Natural killer cell treated with Interleukin-12 subunit alpha and Interleukin-12 subunit beta and Interleukin-15 and Interleukin-18, amount 100 ng/mL, for 72 hours (primary cell): Measurements from ENCODE around the gene NDUFS5. TPM values are rescaled to one million over a fixed set of nuclear protein-coding genes. Genes with fewer than 3 reads are reported as not detected.
A peak's percentile ranks its signal among the peaks of the same experiment; 100 is the strongest.
"Not testable (repeated sequence)": the region's sequence is repeated elsewhere in the genome, so short reads cannot be mapped to it uniquely, and the experiment has no call there.

Experiments
- ATAC-seq, 2 donors: fragments of 150-1000 bp; cut with Tn5 transposase in 1 of 2; sonication (Bioruptor Pico), chemical (Tn5 transposase) in 1 of 2; 2 replicates each; pipeline ENCODE4 v1.10.0; 2021
- DNase-seq: peaks from one replicate; pipeline ENCODE4 v3.0.0; 2022; ENCODE audit warnings: low spot score
- H3K27ac Mint-ChIP-seq, 2 donors: 1 replicate in 1 of 2; 2 replicates in 1 of 2; pipeline ENCODE4 v1.8.0; 2022; ENCODE audit warnings: mixed read lengths in 2 of 2, mild to moderate bottlenecking in 1 of 2, moderate library complexity in 1 of 2
- H3K27me3 Mint-ChIP-seq, 2 donors: 1 replicate in 1 of 2; 2 replicates in 1 of 2; pipeline ENCODE4 v1.8.0; 2022; ENCODE audit warnings: mixed read lengths in 2 of 2
- H3K36me3 Mint-ChIP-seq: one replicate; pipeline ENCODE4 v1.8.0; 2022; ENCODE audit warnings: mixed read lengths
- H3K4me1 Mint-ChIP-seq, 2 donors: 1 replicate in 1 of 2; 2 replicates in 1 of 2; pipeline ENCODE4 v1.8.0; 2022; ENCODE audit warnings: low read depth in 2 of 2, mixed read lengths in 2 of 2, mild to moderate bottlenecking in 1 of 2
- H3K4me3 Mint-ChIP-seq: one replicate; pipeline ENCODE4 v1.8.0; 2022; ENCODE audit warnings: mixed read lengths
- H3K9me3 Mint-ChIP-seq: 2 replicates; pipeline ENCODE4 v1.8.0; 2022; ENCODE audit warnings: mixed read lengths
- total RNA-seq, 2 donors: library from RNA; stranded (reverse); gene quantifications; one replicate each; pipeline ENCODE4 v1.2.3, GENCODE V29; 2022

The NDUFS5 gene
- total RNA-seq, 2 donors from 2014 or later, result 134 to 142 TPM

DNA sequence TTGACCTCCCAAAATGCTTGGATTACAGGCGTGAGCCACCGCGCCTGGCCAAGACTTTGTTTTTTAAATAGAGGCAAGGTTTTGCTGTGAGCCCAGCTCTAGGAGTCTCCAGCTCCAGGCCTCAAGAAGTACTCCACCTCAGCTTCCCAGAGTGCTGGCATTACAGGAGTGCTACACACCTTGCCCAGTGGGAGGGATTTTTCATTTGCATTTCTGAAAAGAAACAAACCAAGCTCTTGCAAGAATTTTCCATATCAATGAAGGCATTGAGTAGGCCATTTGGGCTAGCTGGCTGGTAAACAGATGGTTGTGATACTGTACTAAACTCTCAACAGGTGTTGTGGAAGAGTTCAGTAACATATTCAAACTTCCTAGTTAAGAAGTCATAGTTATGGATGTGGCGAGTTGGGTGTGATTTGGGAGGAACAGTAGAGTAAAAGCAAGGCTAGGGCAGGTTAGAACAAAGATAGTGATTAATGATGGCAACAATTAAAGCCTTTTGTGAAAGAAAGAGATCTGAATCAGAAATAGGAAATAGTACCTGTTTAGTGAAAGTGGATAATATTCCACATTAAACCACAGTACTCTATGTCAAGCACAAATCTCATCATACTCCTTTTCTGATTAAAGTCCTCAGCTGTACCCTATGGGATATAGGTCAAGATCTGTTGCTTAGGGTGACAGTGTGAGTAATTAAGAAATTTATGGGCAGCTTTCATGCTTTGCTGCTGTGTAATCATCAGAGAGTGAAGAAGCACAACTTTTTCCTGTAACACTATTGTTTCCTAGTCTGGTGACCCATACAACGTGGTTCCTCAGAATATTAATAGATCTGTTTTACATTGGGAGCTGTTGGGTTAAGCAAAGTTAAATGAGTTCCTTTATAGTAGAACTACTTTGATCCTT lies 24.4 kb upstream of the NDUFS5 start:
- DNase-seq, result no peak
- peak overlapping the region; percentile 84 to 94 for H3K27ac Mint-ChIP-seq
- peak overlapping the region; percentile 39 for H3K4me3 Mint-ChIP-seq
- peaks cover 31 to 47% of the 10 kb centered on the region in 2 donors for H3K4me1 Mint-ChIP-seq
- no peaks in the 10 kb centered on the region for H3K9me3 Mint-ChIP-seq
- ATAC-seq, result no peak
- H3K36me3 Mint-ChIP-seq, result peaks cover 46% of the 10 kb centered on the region
- no peaks in the 10 kb centered on the region for H3K27me3 Mint-ChIP-seq

DNA sequence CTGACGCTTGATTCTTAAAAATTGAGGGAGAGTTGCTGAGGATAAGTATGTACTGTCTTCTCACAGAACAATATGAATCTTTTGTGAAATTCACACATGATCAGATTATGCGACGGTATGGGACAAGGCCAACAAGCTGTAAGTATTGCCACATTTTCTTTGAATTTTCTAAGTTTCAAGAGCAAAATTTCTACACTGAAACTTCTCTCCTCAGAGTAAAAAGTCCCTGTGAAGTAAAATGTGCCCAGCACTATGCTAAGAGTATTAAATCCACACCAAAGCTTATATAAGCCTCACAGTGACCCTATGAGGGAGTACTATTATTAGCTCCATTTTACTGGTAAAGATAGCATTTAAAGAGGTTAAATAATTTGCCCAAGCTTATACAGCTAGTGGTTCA lies 22.9 kb upstream of the NDUFS5 start:
- peak overlapping the region; percentile 80 for H3K4me3 Mint-ChIP-seq
- peak overlapping the region; percentile 84 to 94 for H3K27ac Mint-ChIP-seq
- ATAC-seq (peak; percentile 56 to 76), DNase-seq (no peak)
- no peaks in the 10 kb centered on the region for H3K9me3 Mint-ChIP-seq
- H3K4me1 Mint-ChIP-seq, result peaks cover 25 to 35% of the 10 kb centered on the region in 2 donors
- peaks cover 43% of the 10 kb centered on the region for H3K36me3 Mint-ChIP-seq
- H3K27me3 Mint-ChIP-seq, result no peaks in the 10 kb centered on the region

DNA sequence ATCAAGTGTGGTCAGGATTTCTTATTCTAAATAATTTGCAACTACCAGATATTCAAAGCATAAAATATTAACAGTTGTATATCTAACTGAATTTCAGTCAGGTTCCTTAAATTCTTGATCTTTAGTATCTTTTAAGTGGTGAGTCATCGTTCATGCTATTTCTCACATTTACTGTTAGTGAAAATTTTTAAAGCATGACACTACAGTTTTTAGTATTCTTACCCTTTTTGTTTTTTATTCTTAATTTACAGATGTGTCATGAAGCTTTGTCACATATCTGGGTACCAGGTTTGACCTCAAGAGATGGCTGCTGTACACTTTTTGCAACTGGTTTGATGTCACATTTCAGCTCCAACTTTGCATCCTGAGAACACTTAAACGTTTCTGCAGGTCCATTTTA lies 22.4 kb upstream of the NDUFS5 start:
- Mint-ChIP-seq H3K4me3 (peak overlapping the region; percentile 80), H3K36me3 (peaks cover 46% of the 10 kb centered on the region), H3K4me1 (peaks cover 24 to 34% of the 10 kb centered on the region in 2 donors), H3K27ac (peak overlapping the region; percentile 84 to 94), H3K27me3 (no peaks in the 10 kb centered on the region), H3K9me3 (no peaks in the 10 kb centered on the region)
- DNase-seq, result no peak
- peak in 1 of 2 donors; percentile 68 for ATAC-seq

DNA sequence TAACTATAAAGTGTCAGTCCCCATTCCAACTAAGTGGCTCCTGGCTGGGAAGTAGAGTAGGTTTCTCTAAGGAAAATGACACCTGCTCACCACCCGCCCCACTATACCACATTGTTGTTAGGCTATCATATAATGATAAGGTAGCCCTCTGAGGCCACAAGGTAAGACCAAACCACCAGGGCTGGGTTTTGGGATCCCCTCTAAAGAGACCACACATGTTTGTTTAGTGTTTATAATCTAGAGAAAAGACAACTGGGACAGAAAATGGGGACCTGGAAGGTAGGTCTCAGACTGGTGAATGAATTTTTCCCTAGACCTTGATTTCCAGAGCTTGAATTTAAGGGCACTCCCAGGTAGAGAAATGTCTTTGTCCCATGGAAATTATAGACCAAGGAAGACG lies 19.9 kb upstream of the NDUFS5 start:
- H3K27ac Mint-ChIP-seq, result peak overlapping the region; percentile 14 to 29
- ATAC-seq (no peak), DNase-seq (no peak)
- peaks cover 17 to 28% of the 10 kb centered on the region in 2 donors for H3K4me1 Mint-ChIP-seq
- no peaks in the 10 kb centered on the region for H3K9me3 Mint-ChIP-seq
- no peaks in the 10 kb centered on the region for H3K27me3 Mint-ChIP-seq
- H3K4me3 Mint-ChIP-seq, result no peak overlapping the region
- peaks cover 36% of the 10 kb centered on the region for H3K36me3 Mint-ChIP-seq

DNA sequence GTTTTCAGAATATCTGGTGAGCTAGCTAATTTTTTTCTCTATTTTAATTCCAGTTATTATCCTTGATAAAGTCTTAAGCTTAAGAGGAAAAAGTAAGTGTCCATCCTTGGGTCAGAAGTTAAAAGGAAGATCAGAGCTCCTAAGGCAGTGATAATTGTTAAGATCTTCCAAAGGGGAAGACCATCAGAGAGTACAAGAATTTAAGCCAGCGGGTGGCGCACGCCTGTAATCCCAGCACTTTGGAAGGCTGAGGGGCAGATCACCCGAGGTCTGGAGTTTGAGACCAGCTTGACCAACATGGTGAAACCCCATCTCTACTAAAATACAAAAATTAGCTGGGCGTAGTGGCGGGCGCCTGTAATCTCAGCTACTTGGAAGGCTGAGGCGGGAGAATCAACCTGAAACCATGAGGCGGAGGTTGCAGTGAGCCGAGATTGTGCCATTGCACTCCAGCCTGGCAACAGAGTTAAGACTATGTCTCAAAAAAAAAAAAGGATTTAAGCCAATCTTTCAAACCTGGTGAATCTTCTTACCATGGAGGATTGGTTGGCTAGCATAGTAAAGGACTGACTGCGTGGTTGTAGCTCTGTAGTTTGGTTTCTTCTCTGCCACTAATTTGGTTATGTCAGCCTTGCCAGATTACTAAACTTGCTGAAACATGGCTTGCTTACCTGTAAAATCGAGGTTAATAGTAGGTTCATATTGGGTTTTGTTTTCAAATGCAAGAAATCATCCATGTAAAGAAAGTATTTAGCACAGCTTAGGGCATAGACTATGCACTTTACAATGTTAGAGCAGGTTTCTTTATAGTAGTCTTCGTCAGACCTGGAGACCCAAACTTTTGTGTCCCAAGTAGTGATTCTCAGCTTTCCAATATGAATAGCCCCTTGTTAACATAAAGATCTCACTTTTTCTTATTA lies 19.2 kb upstream of the NDUFS5 start:
- peaks cover 11 to 22% of the 10 kb centered on the region in 2 donors for H3K4me1 Mint-ChIP-seq
- DNase-seq (no peak), ATAC-seq (no peak)
- H3K4me3 Mint-ChIP-seq, result no peak overlapping the region
- peak overlapping the region; percentile 43 to 45 for H3K27ac Mint-ChIP-seq
- H3K36me3 Mint-ChIP-seq, result peaks cover 30% of the 10 kb centered on the region
- H3K9me3 Mint-ChIP-seq, result no peaks in the 10 kb centered on the region
- no peaks in the 10 kb centered on the region for H3K27me3 Mint-ChIP-seq

DNA sequence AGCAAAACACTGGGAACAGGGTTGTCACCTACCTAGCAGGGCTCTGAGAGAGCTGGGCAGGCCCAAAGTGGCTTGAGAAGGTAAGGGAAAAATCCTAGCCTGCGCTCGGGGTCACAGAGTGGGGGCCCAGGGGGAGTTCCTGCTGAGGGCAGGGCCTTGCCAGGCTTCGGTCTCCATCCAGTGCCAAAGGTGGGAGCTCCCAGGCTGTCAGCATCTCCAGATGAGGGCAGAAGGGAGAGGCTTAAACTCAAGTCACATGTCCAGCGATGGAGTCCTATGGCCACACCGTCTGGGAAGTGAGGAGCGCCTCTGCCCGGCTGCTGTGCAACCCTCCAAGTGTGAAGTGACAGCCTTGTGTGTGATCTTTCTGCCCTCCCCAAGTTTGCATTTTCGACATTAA lies 11.2 kb upstream of the NDUFS5 start:
- not testable (repeated sequence) for ATAC-seq, H3K27me3 Mint-ChIP-seq, H3K36me3 Mint-ChIP-seq, H3K9me3 Mint-ChIP-seq, DNase-seq, H3K27ac Mint-ChIP-seq, H3K4me3 Mint-ChIP-seq, H3K4me1 Mint-ChIP-seq

DNA sequence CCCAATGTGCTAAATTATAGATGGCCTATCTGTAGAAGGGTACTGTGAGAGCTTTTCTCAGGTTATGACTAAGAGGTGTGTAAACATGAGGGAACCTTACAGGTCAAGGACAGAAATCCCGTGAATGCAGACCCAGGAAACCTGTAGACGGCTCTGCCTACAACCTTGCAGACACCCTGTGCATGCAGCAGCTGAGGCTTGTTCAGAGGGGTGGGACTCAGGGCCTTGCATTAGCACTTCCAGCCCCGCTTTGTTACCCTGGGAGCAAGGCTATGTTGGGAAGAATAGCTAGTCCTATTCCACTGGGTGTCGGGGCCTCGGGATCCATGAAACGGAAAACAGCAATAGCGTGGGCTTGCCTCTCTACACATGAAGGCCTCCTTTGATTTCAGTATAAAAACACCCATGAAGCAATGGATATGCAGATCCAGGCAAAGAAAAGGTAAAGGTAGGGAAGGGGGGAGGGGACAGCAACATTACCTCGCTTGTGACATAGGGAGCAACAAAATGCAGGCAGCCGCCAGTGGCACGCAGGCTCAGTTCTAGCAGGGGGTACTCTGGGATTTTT lies 9.5 kb upstream of the NDUFS5 start:
- peaks cover 5 to 6% of the 10 kb centered on the region in 2 donors for H3K27me3 Mint-ChIP-seq
- H3K36me3 Mint-ChIP-seq, result no peaks in the 10 kb centered on the region
- no peaks in the 10 kb centered on the region for H3K9me3 Mint-ChIP-seq
- ATAC-seq (no peak), DNase-seq (no peak)
- H3K4me1 Mint-ChIP-seq, result no peaks in the 10 kb centered on the region
- H3K4me3 Mint-ChIP-seq, result no peak overlapping the region
- no peak overlapping the region for H3K27ac Mint-ChIP-seq

DNA sequence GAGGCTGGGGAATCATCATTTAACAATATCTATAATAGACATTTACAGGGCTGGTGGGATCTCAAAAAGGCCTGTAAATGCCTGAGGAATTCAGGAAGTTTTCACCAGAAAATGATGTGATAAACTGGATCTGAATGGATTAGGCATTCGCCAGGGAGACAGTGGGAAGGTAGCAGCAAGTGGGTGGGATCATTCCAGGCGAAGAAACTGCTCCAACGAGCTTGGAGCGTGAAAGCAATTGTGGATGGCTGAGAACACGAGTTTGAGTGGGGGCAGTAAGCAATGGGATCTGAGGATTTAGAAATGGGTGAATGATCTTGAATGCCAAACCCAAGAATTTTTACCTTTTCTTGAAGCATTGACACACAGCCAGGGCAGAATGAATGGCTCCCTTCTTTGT lies 8.9 kb upstream of the NDUFS5 start:
- DNase-seq, result no peak
- Mint-ChIP-seq H3K27ac (no peak overlapping the region), H3K9me3 (no peaks in the 10 kb centered on the region), H3K4me1 (no peaks in the 10 kb centered on the region), H3K4me3 (no peak overlapping the region), H3K27me3 (peaks cover 5 to 8% of the 10 kb centered on the region in 2 donors), H3K36me3 (no peaks in the 10 kb centered on the region)
- no peak for ATAC-seq

DNA sequence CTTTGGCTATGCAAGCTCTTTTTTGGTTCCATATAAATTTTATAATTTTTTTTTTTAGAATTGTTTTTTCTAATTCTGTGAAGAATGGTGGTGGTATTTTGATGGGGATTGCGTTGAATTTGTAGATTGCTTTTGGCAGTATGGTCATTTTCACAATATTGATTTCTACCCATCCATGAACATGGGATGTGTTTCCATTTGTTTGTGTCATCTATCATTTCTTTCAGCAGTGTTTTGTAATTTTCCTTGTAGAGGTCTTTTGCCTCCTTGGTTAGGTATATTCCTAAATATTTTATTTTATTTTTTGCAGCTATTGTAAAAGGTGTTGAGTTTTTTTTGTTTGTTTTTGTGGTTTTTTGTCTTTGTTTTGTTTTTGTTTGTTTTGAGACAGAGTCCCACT lies 5.7 kb upstream of the NDUFS5 start:
- peaks cover 5 to 13% of the 10 kb centered on the region in 2 donors for H3K27me3 Mint-ChIP-seq
- H3K9me3 Mint-ChIP-seq, H3K4me1 Mint-ChIP-seq, H3K4me3 Mint-ChIP-seq, DNase-seq, H3K36me3 Mint-ChIP-seq, H3K27ac Mint-ChIP-seq, ATAC-seq: not testable (repeated sequence)

DNA sequence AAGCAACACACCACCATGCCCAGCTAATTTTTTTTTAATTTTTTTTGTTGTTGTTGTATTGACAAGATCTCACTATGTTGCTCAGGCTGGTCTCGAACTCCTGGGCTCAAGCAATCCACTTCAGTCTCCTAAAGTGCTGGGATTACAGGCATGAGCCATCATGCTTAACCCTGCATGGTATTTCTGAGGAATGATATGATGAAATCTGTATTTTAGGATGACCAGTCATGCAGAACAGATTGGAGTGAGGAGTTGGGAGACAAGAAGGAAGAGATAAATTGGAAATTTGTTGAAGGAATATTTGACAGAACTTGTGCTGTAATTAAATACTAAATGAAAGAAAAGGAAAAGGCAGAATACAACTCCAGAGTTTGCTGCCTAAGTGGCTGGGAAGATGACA lies 4.7 kb upstream of the NDUFS5 start:
- Mint-ChIP-seq H3K9me3 (no peaks in the 10 kb centered on the region), H3K36me3 (peaks cover 2% of the 10 kb centered on the region), H3K4me1 (peaks cover 6 to 8% of the 10 kb centered on the region in 2 donors), H3K27me3 (peaks cover 5 to 13% of the 10 kb centered on the region in 2 donors), H3K4me3 (no peak overlapping the region), H3K27ac (no peak overlapping the region)
- no peak for DNase-seq
- no peak for ATAC-seq

DNA sequence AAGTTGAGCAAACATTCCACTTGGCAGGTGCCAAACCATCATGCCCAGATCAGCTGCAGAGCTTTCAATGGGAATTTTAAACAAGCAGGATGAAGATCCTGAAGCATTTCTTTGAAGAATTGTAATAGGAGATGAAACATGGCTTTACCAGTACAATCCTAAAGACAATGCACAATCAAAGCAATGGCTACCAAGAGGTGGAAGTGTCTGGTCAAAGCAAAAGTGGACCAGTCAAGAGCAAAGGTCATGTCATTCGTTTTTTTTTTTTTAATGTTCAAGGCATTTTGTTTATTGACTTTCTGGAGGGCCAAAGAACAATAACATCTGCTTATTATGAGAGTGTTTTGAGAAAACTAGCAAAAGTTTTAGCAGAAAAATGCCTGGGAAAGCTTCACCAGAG lies 3.0 kb upstream of the NDUFS5 start:
- Mint-ChIP-seq H3K36me3 (peaks cover 6% of the 10 kb centered on the region), H3K9me3 (no peaks in the 10 kb centered on the region), H3K4me3 (no peak overlapping the region), H3K27me3 (peaks cover 5 to 13% of the 10 kb centered on the region in 2 donors), H3K27ac (no peak overlapping the region), H3K4me1 (peaks cover 6 to 20% of the 10 kb centered on the region in 2 donors)
- no peak for DNase-seq
- no peak for ATAC-seq

DNA sequence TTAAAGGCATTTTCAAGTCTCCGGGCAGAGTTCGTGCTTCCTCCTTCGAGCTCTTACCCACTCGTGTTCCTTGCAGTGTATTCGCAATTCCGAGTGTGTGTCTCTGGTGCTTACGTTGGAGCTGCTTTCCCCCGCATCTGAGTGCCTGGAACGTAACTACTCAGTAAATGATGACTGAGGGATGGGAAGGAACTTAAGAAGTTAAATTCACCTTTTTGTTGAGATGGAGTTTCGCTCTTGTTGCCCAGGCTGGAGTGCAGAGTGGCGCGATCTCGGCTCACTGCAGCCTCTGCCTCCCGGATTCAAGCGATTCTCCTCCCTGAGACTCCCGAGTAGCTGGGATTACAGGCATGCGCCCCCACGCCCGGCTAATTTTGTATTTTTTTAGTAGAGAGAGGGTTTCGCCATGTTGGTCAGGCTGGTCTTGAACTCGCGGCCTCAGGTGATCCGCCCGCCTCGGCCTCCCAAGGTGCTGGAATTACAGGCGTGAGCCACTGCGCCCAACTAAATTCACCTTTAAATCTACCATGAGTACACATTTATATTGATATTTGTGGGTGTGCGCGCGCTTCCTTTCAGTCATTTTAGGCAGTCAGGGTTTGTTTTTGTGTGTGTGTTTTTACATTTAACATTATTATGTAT lies 837 bp downstream of the NDUFS5 start:
- Mint-ChIP-seq H3K4me3 (peak overlapping the region; percentile 97), H3K27ac (peak overlapping the region; percentile 89 to 94), H3K36me3 (peaks cover 16% of the 10 kb centered on the region), H3K4me1 (peaks cover 17 to 26% of the 10 kb centered on the region in 2 donors), H3K27me3 (peaks cover 0 to 5% of the 10 kb centered on the region in 2 donors), H3K9me3 (no peaks in the 10 kb centered on the region)
- ATAC-seq, result no peak
- DNase-seq, result no peak

DNA sequence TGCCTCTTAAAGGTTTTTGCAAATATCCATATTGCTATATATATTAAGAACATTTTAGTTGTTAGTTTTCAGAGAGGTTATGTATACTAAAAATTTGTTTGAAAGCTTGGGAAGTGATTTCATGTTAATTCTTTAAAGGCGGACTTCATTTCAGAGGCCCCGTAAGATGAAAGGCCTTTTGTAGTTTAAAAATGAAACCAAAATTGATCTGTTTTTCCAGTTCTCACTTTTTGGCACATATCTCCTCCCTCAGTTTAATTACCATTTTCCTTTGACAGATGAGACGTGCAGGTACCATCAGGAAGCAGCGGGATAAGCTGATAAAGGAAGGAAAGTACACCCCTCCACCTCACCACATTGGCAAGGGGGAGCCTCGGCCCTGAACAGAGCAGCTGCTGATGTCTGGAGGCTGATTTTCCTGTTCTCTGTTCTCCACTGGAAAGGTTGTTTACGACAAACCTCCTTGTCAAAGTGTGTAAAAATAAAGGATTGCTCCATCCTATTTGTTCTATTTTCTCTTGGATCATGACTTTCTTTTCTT lies 8.0 kb downstream of the NDUFS5 start:
- Mint-ChIP-seq H3K27me3 (no peaks in the 10 kb centered on the region), H3K4me1 (peaks cover 6 to 20% of the 10 kb centered on the region in 2 donors), H3K27ac (peak overlapping the region; percentile 16 to 74), H3K4me3 (peak overlapping the region; percentile 28), H3K36me3 (peaks cover 22% of the 10 kb centered on the region), H3K9me3 (no peaks in the 10 kb centered on the region)
- no peak for ATAC-seq
- DNase-seq, result no peak
